HG03097 (cell line): ENCODE data around the gene MFAP3L.

Experiments
- ATAC-seq: cut with Tn5 transposase; IDR thresholded peaks from one replicate; pipeline ENCODE4 v1.9.1; 2021; ENCODE audit not compliant: unreplicated experiment, low FRiP score

Gene MFAP3L

DNA sequence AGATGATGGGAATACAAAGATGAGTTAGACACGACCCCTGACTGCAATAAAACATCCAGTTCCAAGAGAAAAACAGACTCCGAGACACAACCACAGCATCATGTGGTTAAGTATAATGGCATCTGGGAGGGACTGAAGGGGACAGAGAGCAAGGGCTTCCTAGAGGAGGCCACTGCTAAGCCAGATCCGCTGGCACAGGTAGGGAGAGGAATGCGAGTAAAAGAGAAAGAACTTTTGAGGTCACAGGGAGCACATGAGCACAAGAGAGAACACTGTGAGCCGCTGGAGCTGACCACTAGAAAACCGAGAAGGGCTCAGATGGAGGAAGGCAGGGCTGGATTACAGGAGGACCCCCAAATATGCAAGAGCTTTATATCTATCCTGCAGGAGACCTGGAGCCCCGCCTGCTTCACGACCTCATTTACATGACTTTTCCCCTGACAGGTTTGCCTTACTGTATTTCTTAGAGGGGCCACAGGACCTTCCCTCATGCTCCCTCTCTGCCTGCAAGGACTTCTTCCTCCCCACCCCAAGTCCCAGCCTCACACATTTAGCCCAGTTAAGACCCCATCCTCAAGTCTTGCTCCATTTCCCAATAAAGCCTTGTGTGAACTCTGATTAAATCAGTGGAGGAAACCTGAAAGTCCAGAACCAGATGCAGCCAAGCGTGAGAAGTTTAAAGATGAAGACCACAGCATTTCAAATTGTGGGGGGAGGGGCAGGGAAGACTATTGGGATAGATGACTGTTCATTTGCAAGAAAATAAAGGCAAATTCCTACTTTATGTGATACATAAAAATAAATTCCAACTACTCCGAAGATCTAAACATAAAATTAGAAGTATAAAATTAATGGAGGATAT lies 29.6 kb downstream of the MFAP3L start:
- no peak for ATAC-seq

DNA sequence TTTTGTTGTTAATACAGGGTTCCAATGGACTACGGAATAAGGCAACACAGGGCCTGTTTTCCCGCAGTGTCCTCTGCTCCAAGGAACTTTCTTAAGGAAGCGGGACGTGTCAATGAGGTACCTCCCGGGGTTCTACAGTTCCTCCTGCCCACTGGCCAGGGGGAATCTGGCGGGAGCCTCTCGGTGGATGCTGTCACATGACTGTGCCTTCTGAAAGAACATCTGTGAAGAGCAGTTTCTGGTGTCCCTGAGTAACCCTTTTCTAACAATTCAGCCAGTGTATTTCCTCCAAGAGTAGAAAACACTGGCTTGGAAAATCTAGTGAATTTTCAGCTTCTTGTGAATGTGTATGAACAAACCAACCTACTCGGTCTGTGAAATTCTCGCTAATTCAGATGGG lies 32.7 kb downstream of the MFAP3L start:
- no peak for ATAC-seq

DNA sequence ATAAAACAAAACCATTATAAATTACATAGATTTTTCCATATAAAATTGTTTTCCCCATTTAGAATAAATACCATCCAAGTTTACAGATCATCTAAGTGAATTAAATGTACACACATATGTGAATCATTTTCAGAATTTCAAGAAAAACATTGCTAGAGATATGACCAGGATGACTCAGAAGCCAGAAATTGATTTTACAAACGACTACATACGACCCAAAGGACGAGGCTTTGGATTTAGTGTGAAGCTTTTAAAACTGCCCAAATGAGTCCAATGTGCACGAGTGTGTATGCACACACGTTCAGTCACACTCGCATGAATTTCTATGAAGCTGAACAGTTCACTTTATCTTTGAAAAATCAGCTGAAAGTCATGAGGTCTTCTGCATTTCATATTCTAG lies 37.9 kb downstream of the MFAP3L start:
- ATAC-seq = no peak

DNA sequence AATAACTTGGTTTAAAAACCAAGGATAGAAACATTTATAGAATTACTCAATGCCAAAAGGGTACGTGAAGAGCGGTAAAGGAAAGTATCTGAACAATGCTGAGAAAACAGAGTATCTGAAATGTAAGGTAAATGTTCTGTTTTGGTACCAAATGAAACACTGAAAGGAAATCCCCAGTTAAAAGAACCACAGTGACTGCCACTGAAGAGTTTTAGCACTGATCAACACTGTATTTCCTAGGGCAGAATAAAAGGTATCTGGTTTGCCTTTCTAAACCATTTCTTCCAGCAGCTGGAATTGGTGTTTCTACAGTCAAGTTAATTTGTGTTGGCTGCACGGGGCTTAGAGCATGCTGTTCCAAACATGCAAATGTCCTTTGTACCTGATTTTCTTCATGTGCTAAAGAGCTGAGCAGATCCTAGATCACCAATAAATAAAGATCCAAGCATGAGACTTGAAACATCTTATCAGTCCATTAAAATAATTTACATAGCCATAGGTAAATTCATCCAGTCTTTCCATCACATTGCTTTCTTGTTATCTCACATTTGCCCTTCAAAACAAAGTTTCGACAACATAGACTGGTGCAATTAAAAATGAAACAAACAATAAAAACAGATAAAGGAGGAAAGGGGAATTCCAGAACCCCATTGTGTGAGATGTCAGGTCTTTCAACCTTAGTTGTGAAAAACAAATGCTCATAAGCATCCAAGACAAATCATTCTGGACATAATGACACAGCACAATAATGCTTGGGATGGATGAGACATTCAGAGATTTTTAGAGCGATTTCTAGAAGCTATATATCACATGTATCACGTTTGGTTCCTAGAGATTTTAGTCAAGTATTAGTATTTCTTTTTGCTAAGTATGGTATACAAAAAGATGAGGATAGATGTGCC lies 38.6 kb downstream of the MFAP3L start:
- ATAC-seq = no peak

DNA sequence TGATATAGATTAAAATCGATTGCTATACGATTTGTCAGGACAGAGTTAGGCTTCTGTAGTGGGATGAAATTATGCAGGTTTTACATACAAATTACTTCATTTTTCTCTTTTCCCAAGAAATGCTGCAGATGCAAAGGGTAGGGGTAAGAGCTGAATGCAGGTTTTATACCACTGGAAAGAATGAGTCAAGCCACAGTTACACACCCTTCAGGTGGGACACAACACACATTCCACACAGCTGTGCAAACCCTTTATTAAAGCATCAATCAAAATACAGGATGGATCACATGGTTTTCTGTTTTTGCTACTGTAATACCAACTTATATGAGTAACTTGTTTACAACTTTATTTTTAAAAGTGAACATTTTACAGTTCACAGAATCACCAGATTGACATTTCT lies 39.8 kb downstream of the MFAP3L start:
- ATAC-seq = no peak

DNA sequence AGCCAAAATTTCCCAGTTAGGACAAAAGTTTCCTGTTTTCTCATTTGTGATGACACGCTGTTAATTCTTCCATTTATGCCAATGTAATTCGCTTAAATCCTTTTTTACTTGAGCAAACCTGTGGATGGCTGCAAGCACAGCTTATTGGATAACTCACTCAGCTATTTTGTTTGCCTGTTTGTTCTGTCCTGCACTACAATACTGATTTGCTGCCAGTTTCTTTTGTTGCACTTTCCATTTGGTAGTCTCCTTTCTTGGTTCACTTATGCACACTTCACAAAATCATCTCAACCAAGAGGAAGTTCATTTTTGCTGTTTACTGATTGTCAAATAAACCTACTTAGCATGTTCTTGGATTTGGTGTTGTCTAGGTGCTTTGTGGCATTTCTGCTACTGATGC lies 40.3 kb downstream of the MFAP3L start:
- no peak for ATAC-seq

DNA sequence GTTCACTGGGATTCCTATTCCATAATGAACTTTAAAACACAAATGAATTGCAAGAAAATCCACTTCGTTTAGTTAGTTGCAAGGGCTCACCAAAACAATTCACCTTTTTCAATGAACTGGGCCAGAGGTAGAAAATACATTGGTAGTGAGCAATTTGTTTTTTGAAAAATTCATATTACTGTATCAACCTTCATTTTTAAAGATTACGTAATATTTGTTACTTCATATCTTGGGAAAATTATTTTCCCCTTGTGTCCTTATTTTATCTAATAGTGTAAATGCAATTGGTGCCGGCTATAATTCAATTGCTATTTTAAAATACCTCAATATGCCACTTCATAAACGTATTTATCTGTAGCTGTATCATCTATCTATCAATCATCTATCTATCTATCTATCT lies 41.5 kb downstream of the MFAP3L start:
- ATAC-seq = no peak

DNA sequence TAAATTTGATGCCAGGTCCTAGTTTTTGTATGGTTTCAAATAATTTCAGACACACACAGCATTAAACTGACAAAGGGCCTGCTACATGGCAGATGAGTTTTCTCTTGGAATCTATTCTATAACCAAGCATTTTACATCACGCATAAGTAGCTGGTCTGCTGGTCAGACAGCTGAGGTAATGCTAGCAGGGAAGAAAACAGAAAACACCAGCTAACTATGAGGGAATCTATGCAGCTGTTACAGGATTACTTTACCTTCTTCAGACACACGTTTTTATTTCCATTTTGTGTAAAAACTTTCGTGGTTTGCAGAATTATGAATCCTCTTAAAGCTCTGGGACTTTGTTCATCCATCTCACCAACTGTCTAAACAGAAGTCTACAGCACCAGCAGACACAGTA lies 42.0 kb downstream of the MFAP3L start:
- no peak for ATAC-seq

DNA sequence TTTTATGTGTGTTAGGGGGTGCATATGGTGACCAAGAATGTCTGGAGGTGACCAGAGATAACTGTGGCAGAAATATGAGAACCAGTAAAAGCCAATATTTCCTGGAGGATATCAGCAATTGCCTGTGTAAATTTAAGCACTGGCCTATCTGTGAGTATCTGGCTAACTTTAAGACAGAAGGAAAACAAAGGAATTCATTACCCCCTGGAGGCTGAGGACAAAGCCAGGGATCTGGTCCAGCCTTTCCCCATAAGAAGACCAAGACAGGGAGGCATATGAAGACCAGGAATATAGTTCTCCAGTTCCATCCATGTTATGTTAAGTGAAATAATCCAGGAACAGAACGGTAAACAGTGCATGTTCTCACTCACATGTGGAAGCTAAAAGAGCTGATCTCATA lies 49.2 kb downstream of the MFAP3L start:
- no peak for ATAC-seq

DNA sequence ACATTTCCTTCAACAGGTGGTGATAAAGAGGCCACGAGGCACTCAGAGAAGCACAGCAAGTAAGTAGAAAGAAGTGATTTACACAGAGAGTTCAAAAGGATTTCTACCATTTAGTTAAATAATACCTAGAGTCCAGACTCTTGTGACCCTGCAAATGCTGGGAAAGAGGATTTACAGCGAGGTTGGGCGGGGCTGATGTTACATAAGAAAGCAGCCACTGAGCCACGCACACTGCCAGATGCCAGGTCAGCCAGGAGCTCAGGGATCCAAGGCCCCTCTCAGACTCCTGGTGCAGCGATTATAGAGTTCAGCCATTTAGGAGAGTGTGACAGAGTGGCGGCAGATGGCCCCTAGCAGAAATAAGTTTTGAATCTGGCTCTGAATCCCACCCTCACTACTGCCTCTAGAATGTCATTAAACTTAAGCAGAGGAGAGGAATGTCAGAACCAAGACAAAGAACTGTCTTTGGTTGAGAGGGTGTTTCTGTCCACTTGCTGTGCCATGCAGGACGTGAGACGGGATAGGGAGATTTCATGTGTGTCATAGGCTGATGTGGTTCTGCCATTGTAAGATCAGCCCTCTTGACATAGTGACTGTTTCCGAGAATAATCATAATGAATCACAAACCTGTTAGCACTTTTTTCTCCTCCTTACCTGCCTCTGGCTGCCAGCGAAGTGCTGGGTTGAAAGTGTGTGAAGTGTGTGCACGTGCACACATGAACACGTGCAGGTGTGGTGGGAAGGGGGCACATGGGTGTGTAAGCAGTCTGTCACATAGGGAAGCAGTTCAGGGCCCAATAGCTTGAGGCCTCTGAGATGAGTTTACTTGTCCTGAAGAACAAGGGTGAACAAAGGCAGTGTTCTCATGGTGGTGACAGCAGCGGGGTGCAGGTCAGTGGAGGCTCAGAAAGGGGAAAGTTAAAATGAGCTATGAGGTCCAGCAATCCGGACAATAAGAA lies 50.1 kb downstream of the MFAP3L start:
- no peak for ATAC-seq

DNA sequence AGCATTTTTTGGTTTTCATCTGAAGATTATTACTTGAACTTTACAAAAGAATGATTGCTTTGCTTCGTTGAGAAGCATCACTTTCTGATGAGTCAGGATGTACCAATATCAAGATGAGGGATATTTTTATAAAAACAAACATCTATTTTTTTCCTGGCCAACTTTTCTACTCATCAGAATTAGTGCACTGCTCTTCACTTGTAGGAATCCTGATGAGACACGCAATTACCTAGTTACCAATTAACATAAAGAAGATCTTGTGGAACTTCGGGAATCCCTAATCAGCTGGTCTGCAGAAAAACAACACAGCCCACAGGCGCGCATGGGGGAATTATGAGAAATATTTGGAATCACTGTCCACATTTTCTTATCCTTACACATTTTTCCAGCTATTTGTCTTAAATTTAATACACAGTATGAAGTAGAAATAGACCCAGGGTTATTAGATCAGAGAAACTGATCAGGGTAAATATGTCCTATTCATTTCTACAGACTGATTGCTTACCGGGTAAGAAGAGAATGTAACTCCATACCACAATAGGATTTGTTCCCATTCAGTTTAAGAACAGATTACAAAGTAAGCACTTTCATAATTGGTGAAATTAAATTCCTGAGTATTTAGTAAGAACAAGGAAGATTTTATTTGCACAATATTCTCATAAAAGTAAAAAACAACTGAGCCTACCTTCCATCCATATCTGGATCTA lies 50.9 kb downstream of the MFAP3L start:
- ATAC-seq = no peak

DNA sequence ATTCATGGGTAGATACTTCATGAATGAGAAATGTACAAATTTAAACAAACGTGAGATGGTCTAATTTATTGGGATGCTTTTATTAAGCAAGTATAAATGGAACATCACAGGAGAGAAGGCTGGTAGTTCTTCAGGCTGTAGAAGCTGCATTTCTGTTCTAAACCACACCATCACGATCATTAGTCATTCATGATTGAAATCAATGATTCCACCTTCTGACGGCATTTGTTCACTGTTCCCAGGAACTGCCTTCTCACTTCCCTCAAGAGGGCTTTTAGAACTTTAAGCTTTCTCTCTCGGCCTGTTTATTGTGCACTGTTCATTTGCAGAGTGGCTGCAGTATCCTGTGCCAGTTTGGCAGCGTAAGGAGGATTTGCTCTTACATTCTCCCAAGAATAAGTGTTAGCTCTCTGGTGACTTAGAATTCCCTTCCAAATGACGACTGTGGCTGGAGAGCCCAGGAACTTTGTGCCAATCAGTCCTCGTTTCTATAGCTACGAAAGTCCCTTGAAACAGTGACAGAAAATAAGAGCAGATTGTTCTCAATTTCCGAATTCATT lies 54.7 kb downstream of the MFAP3L start:
- ATAC-seq = no peak

DNA sequence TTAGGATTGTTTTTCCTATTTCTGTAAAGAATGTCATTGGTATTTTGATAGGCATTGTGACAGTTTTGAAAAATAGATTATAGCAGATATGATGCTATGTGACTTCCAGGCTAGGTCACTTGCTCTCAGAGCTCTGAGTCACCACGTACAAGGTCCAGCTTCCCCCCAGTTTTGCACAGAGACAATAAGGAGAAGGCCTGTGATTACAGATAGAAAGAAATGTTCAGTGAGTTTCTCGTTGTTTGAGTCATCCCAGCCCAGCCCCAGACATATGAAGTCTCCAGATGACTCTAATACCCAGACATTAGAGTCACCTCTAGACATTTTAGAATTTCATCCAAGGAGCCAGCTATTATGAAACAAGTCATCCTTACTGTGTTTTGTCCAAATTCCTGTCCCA lies 57.2 kb downstream of the MFAP3L start:
- ATAC-seq = no peak

DNA sequence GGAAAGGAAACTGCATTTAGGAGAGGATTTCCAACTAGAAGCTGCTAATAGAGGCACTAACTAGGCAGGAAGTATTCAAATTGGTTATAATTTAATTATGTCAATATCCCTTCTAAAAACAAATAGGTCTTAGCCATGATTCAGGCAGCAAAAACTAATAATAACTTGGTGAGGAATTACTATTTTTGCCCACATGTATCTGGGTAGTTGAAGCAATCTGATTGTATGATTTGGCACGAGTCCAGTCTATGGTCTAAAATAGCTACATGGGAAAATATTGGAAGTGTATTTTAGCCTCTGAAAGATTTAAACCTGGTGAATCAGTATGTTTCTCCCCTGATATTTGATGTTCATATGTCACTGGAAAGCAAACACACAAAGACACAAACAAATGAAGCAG lies 62.2 kb downstream of the MFAP3L start:
- no peak for ATAC-seq

DNA sequence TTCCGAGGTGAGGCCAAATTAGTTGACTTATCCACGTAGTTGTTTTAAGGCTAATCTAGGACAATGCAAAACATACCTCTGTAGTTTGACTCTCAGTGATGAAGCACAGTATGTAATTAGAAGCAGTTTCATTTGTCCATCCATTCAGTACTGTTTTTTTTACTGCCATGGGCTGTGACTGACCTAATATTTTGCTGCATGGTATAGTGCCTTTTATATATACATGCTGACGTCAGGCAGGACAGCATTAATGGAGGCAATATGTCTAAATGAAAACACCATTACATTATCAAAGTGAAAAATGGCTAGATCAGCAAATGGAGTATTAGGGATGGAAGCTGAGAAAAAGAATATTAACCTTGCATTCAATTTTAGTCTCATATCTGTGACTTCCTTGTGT lies 66.9 kb downstream of the MFAP3L start:
- ATAC-seq = no peak

DNA sequence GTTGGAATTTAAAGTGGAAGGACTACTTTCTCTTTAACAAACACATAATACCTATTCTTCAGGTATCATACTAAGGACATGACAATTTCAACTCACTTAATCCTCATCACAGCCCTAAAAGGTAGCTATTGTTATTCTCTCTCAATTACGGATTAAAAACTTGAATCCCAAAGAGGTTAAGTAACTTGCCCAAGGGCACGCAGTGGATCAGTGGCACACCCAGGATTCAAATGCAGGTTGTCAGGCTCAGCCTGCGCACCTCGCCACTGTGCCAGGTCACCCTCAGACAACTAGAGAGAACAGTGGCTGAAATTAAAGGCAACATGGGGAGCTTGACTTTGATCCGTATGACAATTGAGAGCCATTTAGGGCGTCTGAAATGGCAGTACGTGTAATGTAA lies 67.6 kb downstream of the MFAP3L start:
- no peak for ATAC-seq

DNA sequence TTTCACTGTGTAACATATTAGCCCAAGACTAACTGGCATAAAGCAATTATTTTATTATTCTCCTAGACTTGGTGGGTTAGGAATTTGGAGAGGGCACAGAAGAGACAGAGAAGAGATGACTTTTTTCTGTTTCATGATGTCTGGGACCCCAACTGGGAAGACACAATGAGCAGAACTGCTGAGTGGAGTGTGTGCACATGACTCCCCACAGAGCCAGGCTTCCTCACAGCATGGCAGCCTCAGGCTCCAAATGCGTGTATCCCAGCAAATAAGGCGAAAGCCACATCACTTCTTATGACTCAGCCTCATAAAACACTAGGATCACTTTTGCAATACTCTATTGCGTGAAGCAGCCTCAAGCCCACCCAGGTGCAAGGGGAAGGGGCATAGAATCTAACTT lies 68.4 kb downstream of the MFAP3L start:
- no peak for ATAC-seq

DNA sequence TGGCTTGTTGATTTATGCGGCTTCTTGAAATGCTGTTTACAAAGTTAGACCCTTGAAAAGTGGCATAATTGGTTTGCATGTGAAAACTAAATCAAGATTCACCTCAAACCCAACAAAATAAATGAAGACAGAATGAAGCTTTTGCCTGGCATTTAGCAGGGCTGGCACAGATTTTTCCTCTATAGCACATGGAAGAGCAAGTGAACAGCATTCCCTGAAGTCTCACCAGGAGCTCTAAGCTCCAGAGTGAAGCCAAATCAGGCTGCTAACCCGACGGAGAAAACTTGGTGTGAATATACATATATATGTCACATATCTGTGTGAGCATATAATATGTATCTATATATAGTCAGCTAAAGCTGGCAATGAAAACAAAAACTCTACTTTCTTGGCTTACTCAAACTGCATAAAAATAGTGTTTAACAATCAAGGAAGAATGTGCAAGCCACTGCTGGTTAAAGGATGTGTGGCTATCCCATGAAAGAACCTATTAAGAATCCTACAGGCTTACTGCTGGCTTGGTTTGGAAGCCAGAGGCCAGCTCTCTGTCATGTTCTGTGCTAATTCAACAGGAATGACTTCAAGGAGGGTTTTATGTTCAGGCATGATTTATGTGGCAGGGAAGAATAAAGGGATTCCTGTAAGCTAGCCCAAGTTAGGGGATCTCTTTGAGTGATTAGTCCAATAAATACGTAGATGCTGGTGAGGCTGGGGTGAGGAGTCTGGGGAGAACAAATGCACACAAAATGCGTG lies 69.9 kb downstream of the MFAP3L start:
- ATAC-seq = no peak

DNA sequence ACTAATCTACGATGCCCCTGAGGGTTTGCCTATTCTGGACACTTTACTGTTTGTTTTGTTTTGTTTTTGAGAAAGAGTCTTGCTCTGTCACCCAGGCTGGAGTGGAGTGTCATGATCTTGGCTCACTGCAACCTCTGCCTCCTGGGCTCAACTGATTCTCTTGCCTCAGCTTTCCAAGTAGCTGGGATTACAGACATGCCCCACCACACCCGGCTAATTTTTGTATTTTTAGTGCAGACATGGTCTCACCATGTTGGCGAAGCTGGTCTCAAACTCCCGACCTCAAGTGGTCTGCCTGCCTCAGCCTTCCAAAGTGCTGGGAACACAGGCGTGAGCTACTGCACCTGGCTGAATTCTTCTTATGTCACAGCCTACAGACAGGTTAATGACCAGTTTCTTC lies 70.7 kb downstream of the MFAP3L start:
- ATAC-seq = no peak
